GM21526 (cell line): ENCODE data around the gene GSKIP.
"Not testable (repeated sequence)": the region's sequence is repeated elsewhere in the genome, so short reads cannot be mapped to it uniquely, and the experiment has no call there.

Experiments used
- ATAC-seq: cut with Tn5 transposase; IDR thresholded peaks from one replicate; pipeline ENCODE4 v1.9.1; 2021; ENCODE audit warnings: moderate library complexity; ENCODE audit not compliant: unreplicated experiment, low FRiP score

Gene GSKIP, protein sequence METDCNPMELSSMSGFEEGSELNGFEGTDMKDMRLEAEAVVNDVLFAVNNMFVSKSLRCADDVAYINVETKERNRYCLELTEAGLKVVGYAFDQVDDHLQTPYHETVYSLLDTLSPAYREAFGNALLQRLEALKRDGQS

DNA sequence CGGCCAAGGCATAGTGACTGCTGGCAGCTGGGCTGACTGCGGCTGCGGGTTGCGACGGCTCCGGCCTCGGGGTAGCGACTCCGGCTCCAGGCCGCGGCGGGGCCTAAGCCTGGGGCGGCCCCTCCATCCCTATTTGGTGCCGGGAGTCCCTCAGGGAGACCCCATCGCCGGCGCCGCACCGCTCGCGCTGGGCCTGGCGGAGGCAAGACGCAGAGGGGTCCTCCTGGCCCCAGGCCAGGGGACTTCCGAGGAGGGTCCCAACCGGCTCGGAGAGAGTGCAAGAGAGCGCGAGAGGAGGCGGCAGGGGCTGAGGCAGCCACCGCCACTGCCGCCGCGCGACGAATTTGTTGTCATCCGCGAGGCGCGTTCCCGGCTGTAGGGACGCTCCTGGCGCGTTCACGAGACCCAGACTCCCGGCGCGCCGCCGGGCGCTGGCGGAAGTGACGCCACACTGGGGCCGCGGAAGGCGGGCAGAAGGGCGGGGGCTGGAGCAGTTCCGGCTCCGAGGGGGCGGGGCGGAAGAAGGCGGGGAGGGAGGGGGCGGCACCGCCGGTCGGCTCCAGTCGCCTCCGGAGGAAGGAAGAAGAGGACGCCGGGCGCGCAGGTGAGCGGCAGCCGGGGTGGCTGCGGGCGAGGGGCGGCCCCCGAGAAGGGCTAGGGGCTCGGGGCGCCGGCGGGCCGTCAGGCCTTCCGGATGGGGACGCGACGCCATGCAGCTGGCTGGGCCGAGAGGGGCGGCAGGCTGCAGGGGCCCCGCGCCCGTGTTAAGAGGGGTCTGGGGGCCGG lies at the start of gene GSKIP, which contains the start of gene ATG2B:
Gene GSKIP (plus strand): TSS at position 562 of the 786 bp plus-strand sequence. CDS start 18,722 bp downstream, outside the sequence.
Gene ATG2B (minus strand): TSS at position 377 of the 786 bp plus-strand sequence. CDS start 365 bp downstream, at position 12.
- peak; percentile 63 for ATAC-seq

GRCh38 chr14:96316087-96316486 lies 47.2 kb upstream of the GSKIP start:
- ATAC-seq: no peak

GRCh38 chr14:96318836-96319235 lies 44.5 kb upstream of the GSKIP start:
- ATAC-seq: no peak

GRCh38 chr14:96320605-96321004 lies 42.7 kb upstream of the GSKIP start:
- ATAC-seq: no peak

DNA sequence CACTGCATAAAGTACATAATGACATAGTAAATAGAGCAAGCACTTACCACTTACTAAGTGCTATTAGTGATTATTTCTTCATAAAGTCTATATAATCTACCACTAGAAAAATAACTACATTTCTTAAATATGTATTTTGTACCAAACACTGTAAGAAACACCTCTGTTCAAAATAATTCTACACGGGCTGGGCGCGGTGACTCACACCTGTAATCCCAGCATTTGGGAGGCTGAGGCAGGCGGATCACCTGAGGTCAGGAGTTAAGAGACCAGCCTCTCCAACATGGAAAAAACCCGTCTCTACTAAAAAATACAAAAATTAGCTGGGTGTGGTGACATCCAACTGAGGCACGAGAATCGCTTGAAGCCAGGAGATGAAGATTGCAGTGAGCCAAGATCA lies 39.1 kb upstream of the GSKIP start:
- ATAC-seq: no peak

DNA sequence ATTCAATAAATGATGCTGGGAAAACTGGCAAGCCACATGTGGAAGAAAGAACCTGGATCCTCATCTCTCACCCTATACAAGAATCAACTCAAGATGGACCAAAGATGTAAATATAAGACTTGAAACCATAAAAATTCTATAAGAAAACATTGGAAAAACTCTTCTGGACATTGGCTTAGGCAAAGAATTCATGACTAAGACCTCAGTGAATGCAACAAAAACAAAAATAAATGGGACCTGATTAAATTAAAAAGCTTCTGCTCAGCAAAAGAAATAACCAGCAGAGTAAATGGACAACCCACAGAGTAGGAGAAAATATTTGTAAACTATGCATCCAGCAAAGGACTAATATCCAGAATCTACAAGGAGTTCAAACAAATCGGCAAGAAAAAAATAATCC lies 24.8 kb upstream of the GSKIP start:
- no peak for ATAC-seq

DNA sequence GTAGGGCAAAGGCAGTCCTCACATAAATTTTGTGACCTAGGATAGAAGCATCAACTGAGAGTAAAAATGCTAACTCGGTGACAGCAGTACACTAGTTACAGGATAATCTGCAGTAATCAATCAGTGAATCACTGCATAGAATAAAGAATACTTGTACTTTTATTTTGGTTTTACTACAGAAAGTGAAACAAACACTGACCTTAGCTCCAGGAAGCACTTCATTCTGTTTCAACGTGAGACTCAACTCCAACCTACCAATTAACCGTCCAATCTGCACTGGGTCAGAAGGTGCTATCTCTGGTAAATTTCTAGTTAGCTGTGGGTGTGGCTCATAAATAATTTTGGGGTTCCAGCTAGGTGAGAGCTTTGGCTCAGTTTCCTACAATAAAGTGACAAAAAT lies 22.0 kb upstream of the GSKIP start:
- no peak for ATAC-seq

- ATAC-seq: no peak
Measured at GRCh38 chr14:96345669-96346068, 17.7 kb upstream of the GSKIP start.

DNA sequence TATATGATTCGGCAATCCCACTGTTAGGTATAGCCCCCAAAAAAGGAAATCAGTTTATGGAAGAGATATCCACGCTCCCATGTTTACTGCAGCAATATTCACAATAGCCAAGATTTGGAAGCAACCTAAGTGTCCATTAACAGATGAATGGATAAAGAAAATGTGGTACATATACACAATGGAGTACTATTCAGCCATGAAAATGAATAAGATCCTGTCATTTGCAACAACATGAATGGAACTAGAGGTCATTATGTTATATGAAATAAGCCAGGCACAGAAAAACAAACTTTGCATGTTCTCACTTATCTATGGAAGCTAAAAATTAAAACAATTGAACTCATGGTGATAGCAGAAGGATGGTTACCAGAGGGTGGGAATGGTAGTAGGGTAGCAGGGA lies 15.4 kb upstream of the GSKIP start:
- ATAC-seq: not testable (repeated sequence)

- no peak for ATAC-seq
Measured at GRCh38 chr14:96349286-96350075, 13.8 kb upstream of the GSKIP start.

GRCh38 chr14:96351986-96352385 lies 11.3 kb upstream of the GSKIP start:
- no peak for ATAC-seq

GRCh38 chr14:96352708-96353107 lies 10.6 kb upstream of the GSKIP start:
- no peak for ATAC-seq

- no peak for ATAC-seq
Measured at GRCh38 chr14:96354246-96354645, 9.1 kb upstream of the GSKIP start.

GRCh38 chr14:96357216-96357615 lies 6.1 kb upstream of the GSKIP start:
- no peak for ATAC-seq

DNA sequence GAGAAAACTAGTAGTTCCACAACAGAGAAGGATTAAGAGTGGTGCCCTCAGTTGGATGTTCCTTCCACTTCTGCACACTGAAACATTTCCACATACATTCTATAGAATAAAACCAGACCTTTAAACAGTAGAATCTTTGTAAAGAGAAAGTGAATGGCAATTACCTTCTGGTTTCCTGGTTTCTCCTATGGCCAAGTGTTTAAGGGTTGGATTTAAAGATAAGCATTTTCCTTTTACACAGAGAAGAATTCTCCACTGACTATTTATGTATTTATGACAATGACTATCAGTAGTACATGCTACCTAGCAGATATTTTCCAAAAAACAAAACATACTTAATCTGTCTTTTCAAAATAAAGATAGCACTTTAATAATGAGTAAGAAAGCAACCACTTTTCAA lies 3.4 kb upstream of the GSKIP start:
- ATAC-seq: no peak

DNA sequence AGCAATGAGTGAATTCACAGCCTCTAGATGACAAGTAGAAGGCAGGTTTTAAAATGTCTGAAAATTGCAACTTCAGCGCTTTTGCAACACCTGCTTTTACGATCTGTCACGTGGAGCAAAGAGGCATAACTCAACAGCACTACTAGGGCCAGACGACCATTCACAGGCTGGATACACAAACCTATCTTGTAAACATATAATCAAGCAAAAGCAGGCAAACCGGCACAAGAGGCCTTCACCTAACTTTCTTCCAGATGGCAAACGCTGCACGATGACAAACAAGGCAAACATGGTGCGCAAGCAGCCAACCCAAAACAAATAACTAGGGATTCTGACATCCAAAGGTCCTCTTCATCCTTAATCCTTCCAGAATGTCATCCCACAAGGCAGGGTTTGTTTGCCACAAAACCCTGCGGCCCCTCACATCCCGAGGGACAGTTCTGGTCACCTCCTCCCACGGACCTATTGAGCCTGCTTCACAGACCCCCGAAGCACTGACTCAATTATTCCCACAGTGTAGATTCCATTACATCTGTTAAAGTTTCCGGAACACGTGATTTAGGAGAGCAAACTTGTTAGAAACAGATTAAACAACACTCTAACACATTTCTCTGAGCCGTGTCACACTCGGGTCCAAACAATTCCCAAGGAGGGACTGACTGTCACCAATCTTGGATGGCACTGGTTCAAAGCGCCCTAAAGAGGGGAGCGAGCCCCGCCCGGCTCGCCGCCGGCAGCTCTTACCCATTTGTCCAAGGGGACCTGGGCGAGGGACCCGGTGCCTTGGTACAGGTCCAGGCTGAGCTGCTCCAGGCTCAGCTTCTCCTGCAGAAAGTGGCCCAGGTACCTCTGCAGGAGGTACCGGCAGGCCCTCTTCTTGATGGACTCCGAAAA lies 1.0 kb upstream of the GSKIP start:
- peak; percentile 32 for ATAC-seq

- ATAC-seq: peak; percentile 24
Measured at GRCh38 chr14:96363751-96364336, 518 bp downstream of the GSKIP start.

GRCh38 chr14:96364962-96365361 lies 1.6 kb downstream of the GSKIP start:
- no peak for ATAC-seq

DNA sequence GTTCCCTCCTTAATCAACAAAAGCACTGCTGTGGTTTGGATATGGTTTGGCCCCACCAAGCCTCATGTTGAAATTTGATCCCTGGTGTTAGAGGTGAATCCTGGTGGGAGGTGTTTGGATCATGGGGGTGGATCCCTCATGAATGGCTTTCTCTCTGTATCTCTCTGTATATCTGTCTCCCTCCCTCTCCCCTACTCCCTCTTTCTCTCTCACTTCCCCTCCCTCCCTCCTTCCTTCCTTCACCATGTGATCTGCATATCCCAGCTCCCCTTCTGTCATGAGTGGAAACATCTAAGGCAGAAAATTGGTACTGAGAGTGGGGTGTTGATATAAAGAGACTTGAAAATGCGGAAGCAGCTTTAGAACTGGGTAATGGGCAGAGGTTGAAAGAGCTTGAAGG lies 5.2 kb downstream of the GSKIP start:
- ATAC-seq: no peak

DNA sequence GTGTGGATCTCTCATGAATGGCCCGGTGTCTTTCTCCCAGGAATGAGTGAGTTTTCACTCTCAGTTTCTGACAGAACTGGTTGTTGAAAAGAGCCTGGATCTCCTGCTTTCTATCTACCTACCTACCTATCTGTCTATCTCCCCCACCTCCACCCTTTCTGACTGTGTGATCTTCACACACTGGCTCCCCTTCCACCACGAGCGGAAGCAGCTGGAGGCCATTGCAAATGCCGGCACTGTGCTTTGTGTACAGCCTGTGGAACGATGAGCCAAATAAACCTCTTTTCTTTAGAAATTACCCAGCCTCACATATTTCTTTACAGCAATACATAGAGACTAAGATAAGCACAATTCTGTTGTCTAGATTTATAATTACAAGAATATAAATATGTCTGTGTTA lies 7.2 kb downstream of the GSKIP start:
- no peak for ATAC-seq
